ENCODE results near the gene SLC25A25.
A peak's percentile ranks its signal among the peaks of the same experiment; 100 is the strongest.

SLC25A25 gene

DNA sequence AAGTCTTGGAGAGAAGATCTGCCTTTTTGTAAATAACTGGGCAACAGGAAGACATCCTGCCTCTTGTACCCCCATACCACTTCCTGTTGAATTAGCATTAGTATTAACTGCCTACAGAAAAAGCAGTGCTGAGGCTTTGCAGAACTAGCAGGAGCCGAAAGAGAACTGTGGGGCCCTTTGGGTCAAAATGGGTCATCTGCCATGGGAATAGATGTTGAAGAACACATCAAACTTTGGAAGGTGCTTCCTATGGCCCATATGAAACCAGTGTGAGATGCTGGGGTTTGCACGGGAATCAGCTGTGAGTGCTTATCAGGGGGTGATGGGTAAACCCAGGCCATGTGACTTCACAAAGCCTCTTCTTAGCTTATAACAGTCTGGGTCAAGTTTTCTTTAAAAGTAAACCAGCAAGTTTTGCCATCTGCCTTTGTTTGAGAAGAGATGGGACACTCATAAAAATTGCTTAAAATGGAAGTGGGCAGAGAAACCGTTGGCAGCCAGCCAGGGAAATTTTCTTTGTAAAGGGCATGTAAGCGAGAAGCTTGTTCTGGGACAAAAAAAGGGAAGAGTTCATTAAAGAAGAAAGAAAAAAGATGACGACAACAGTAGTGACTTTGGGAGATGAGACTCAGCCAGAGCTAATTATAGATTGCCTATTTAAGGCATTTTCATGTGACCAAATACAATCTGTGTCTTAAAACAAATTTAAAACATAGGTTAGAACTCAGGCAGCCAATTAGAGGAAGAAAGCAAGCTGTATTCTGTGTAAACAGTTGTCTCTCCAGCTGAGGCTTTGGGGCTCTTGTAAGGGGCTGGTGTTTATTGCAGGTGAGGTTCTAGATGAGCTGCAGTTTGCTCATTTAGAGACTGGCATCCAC is 4.4 kb downstream of the SLC25A25 start:
- no peak for DNase-seq (ENCODE audit: low spot score)

- DNase-seq (ENCODE audit: low spot score): no peak
Observed at GRCh38 chr9:128073253-128073886, 5.3 kb downstream of the SLC25A25 start.

DNA sequence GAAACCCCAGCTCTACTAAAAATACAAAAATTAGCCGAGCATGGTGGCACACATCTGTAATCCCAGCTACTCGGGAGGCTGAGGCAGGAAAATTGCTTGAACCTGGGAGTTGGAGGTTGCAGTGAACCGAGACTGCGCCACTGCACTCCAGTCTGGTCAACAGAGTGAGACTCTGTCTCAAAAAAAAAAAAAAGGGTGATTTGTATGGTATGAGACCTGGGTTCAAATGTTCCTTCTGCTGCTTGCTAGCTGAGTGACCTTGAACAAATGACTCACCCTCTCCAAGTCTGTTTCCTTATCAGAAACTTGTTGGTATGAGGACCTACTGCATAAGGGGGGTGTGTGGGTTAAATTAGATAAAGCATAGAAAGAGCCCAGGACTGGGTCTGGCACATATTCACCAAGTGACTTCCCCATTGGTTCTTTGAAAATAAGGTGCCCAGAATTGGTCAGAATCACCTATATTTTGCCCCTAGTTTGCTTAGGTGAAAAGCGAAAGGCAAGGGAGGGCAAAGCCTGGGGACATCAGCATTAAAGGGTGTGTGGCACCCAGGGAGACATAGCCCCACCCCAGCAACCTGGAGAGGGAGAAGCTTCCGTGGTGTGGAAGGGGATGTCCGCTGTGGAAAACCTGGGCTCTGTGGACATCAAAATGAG is 9.9 kb downstream of the SLC25A25 start:
- no peak for DNase-seq (ENCODE audit: low spot score)

GRCh38 chr9:128078504-128079434 is 10.7 kb downstream of the SLC25A25 start:
- DNase-seq (ENCODE audit: low spot score): no peak

DNA sequence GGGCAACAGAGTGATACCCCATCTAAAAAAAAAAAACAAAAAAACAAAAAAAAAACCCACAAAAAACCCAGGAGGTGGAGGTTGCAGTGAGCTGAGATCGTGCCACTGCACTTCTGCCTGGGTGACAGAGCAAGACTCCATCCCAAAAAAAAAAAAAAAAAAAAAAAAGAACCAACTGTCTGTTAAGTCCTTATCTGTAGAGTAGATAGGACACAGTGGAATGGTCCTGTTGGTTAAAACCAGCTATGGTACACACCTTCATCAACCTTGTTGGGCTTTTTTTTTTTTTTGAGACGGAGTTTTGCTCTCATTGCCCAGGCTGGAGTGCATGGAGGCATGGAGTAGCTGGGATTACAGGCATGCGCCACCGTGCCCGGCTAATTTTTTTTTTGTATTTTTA is 12.2 kb downstream of the SLC25A25 start:
- DNase-seq (ENCODE audit: low spot score): no peak

DNA sequence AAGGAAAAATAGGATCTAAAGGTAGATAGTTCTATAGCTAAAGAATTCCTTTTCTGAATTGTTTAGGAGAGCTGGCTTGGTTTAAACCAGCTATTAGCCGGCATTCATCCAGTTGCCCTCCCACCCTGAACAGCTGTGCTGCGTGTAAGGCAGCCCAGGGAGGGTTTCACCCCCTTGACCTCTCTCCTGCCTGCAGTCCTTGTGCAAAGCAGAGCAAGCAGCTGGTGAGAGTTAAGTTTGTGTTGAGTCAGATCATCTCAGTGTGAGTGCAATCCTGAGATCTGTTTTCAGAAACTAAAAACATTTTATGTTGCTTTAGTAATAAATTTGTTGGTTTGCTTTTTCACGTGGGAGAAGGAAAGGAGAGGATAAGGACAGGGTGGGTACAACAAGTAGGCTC is 13.0 kb downstream of the SLC25A25 start:
- peak; percentile 75 for DNase-seq (ENCODE audit: low spot score)

- DNase-seq (ENCODE audit: low spot score): no peak
Observed at GRCh38 chr9:128082151-128082550, 14.1 kb downstream of the SLC25A25 start.

GRCh38 chr9:128084746-128085145 is 16.7 kb downstream of the SLC25A25 start:
- no peak for DNase-seq (ENCODE audit: low spot score)

GRCh38 chr9:128085943-128086342 is 17.9 kb downstream of the SLC25A25 start:
- DNase-seq (ENCODE audit: low spot score): no peak

GRCh38 chr9:128087262-128087661 is 19.2 kb downstream of the SLC25A25 start:
- DNase-seq (ENCODE audit: low spot score): no peak

DNA sequence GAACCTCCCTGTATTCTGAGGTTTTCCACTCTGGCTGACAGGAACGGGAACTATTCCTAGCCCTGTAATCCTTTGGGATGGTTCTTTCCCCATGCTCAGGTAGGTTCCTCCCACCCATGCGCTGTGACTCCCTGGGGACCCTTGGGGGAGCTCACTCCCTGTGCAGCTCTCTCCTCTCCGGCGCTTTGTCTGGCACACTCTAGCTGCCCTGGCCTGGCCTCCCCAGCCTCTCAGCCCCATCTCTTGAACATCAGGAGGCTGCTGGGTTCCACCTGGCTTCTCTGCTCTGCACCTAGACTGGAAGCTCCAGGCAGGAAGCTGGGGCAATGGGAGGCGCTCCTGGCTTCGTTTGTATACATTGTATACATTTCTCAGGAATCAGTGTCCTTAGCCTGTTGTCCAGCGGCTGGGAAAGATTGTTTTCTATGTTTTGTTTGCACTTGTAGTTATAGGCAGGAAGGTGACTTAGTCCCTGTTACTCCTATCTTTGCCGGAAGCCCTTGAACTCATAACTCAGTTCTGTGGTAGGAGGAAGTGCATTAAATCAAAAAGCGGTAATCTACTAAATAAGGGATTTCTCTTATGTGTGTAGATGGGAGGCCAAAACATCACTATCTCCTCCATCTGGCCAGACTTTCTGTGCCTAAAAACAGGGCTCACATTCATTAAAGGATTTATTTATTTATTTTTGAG is 20.4 kb downstream of the SLC25A25 start:
- no peak for DNase-seq (ENCODE audit: low spot score)

GRCh38 chr9:128089299-128089698 is 21.3 kb downstream of the SLC25A25 start:
- no peak for DNase-seq (ENCODE audit: low spot score)

DNA sequence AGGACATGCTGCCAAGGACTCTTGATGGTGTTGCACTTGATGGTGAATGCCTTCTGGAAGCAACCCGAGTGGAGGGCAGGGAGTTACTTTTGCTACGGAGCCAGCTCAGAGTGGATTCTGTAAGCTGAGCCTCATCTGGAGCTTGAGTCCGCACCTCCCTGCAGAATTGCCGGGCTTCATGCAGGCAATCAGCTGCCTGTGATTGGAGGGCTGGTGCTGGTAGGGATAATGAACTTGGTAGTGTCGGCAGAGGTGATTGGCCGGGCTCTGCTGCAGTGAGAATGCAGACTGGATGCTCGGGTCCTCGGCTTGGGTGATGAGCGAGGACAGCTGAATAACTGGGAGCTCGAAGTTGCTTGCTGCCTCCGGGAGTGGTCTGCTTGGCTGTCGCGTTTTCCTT is 23.1 kb downstream of the SLC25A25 start:
- DNase-seq (ENCODE audit: low spot score): no peak

DNA sequence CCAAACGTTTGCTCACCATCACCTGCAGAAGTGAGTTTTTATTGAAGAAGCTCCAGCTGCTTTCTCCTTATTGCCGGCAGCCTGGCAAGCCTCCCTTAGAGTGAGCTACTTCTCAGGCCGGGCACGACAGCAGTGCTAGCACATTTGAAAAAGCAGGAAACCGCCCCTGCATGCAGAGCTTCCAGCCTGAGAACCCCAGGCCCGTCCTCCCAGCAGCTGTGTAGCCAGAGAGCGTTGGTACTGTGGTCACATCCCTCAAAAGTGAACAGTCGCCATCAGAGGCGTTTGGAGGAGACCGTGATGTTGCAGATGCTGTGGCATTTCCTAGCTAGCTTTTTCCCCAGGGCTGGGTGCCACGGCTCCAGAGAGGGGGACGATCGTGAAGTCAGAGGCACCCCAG is 23.5 kb downstream of the SLC25A25 start:
- DNase-seq (ENCODE audit: low spot score): no peak

GRCh38 chr9:128092199-128092977 is 24.4 kb downstream of the SLC25A25 start:
- no peak for DNase-seq (ENCODE audit: low spot score)

DNA sequence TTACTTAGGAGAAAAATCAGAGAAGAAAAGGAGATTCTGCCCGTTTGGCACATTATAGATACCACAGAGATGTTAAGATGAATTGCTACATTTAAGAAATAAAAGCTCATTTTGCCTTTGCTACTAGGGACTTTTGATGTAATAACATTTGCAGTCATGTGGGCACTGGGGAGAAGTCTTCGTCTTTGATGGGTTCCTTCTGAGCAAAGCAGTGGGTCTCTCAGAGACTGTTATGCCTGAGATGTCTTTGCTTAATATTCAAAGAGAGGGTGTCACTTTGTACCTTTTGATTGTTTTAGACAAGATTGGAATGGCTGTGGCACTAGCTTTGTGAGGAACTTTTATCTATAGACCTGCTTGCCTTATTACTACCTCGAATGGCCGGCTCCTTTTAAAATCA is 25.0 kb downstream of the SLC25A25 start:
- DNase-seq (ENCODE audit: low spot score): no peak

- DNase-seq (ENCODE audit: low spot score): peak; percentile 69
Observed at GRCh38 chr9:128094166-128094949, 26.3 kb downstream of the SLC25A25 start.

GRCh38 chr9:128094950-128095544 is 27.0 kb downstream of the SLC25A25 start:
- DNase-seq (ENCODE audit: low spot score): no peak

Data from ecto neural progenitor cell (in vitro differentiated cells).